ENCODE data around the gene ZNF814.
"Not testable (repeated sequence)": the region's sequence is repeated elsewhere in the genome, so short reads cannot be mapped to it uniquely, and the experiment has no call there.

The ZNF814 gene

GRCh38 chr19:57815247-57816075 is 73.4 kb downstream of the ZNF814 start:
- no peak for DNase-seq

- peak; percentile 81 for DNase-seq
Observed at GRCh38 chr19:57814505-57815246, 74.2 kb downstream of the ZNF814 start, which contains the start of gene ZNF552. TSS of gene ZNF552 (minus strand) at chr19:57814913. CDS start at chr19:57814743, 170 bp downstream.

- DNase-seq, result no peak
Observed at GRCh38 chr19:57813919-57814504, 74.8 kb downstream of the ZNF814 start.

GRCh38 chr19:57812975-57813820 is 75.6 kb downstream of the ZNF814 start:
- DNase-seq, result not testable (repeated sequence)

- no peak for DNase-seq
Observed at GRCh38 chr19:57812226-57812625, 76.6 kb downstream of the ZNF814 start.

- DNase-seq, result not testable (repeated sequence)
Observed at GRCh38 chr19:57810410-57811295, 78.2 kb downstream of the ZNF814 start.

- no peak for DNase-seq
Observed at GRCh38 chr19:57807541-57807940, 81.3 kb downstream of the ZNF814 start.

GRCh38 chr19:57803594-57804325 is 85.1 kb downstream of the ZNF814 start:
- no peak for DNase-seq

- no peak for DNase-seq
Observed at GRCh38 chr19:57803265-57803593, 85.6 kb downstream of the ZNF814 start.

GRCh38 chr19:57802269-57802668 is 86.6 kb downstream of the ZNF814 start:
- no peak for DNase-seq

- DNase-seq, result no peak
Observed at GRCh38 chr19:57800696-57801095, 88.1 kb downstream of the ZNF814 start.

Data from CD4-positive, alpha-beta T cell treated with Interleukin-4 for 4 hours (primary cell).